ENCODE results near the gene TTLL7. TPM values are rescaled to one million over a fixed set of nuclear protein-coding genes. Genes with fewer than 3 reads are reported as not detected.

TTLL7 gene
- total RNA-seq, 1 donor from 2014 or later, result 7.8 TPM

DNA sequence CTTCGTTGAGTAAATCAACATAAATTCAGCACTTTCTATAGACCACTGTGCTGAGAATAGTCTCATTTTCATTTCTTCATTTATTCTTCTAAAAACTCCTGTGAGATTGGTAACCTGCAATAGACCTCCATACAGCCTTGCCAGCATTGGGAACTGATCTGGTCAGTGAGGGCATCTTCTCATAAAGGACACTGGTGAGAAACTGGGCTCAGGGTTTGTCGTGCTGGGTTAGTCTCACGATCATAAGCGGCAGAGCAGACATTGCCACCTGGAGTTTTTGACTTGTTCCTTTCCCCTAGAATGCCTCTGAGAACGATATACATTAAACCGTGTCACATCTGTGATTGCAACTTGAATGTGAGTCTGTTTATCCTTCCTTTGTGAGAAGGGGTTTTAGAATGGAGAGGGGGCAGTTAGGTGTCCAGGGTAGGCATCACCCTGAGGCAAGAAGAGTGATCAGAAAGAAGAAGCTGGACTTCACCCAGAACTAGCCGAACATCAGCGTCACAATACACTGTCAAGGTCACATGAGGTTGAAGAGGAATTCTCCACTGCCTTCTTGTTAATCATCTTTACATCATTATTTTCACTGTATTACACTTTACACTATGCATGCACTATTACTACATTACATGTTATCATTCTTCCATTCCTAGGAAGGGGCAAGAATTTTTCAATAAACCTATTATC lies 1.4 kb upstream of the TTLL7 start:
- no peak for TF ChIP-seq CTCF (IDR thresholded peaks at IDR 0.05; ENCODE audit: borderline replicate concordance)
- intact Hi-C loops (cut with micrococcal nuclease), result no loop called here
- H3K4me3 ChIP-seq, result no peak overlapping the region
- no peak for DNase-seq
- peaks cover 22% of the 10 kb centered on the region for H3K4me1 ChIP-seq
- H3K9me3 ChIP-seq (replicated peaks), result no peaks in the 10 kb centered on the region
- H3K27ac ChIP-seq (replicated peaks), result no peak overlapping the region
- H3K36me3 ChIP-seq, result no peaks in the 10 kb centered on the region
- H3K27me3 ChIP-seq (ENCODE audit: low read depth), result peaks cover 51% of the 10 kb centered on the region

DNA sequence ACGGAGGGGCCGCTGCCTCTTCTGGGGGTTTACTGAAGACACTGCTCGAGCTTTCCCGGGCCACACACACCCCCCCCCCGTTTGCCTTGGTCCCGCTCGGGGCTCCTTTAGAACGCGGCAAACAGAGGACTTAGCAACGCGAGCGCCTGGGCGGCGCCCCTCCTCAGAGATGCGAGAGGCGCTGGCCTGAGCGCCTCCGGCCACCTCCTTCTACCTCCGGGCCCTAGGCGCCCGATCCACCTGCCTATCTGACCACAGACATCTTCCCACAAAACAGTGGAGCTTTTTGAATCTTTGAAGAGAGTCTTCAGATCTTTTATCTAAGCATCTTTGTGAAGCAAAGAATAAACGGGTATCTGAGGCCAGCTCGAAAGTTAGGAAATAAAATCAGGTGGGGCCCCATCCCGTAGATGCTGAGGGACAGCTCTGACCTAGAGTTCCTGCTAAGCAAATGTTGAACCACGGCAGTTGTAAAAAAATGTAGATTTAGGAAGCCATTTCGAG lies 436 bp upstream of the TTLL7 start:
- peaks cover 22% of the 10 kb centered on the region for H3K4me1 ChIP-seq
- no peak for TF ChIP-seq CTCF (IDR thresholded peaks at IDR 0.05; ENCODE audit: borderline replicate concordance)
- H3K36me3 ChIP-seq, result no peaks in the 10 kb centered on the region
- peak overlapping the region; percentile 91 for H3K4me3 ChIP-seq
- peaks cover 51% of the 10 kb centered on the region for H3K27me3 ChIP-seq (ENCODE audit: low read depth)
- H3K9me3 ChIP-seq (replicated peaks), result no peaks in the 10 kb centered on the region
- H3K27ac ChIP-seq (replicated peaks), result peak overlapping the region; percentile 76
- DNase-seq, result peak; percentile 79
- intact Hi-C loops (cut with micrococcal nuclease), result no loop called here

GRCh38 chr1:83998205-83998497 lies 781 bp downstream of the TTLL7 start:
- Histone ChIP-seq H3K4me3 (peak overlapping the region; percentile 91), H3K4me1 (peaks cover 22% of the 10 kb centered on the region), H3K27ac (replicated peaks) (peak overlapping the region; percentile 76), H3K9me3 (replicated peaks) (no peaks in the 10 kb centered on the region), H3K36me3 (no peaks in the 10 kb centered on the region), H3K27me3 (ENCODE audit: low read depth) (peaks cover 45% of the 10 kb centered on the region)
- DNase-seq, result no peak
- intact Hi-C loops (cut with micrococcal nuclease), result no loop called here
- no peak for TF ChIP-seq CTCF (IDR thresholded peaks at IDR 0.05; ENCODE audit: borderline replicate concordance)

GRCh38 chr1:83997631-83998030 lies 1.3 kb downstream of the TTLL7 start:
- Histone ChIP-seq H3K4me3 (peak overlapping the region; percentile 91), H3K4me1 (peaks cover 22% of the 10 kb centered on the region), H3K27ac (replicated peaks) (no peak overlapping the region), H3K27me3 (ENCODE audit: low read depth) (peaks cover 43% of the 10 kb centered on the region), H3K9me3 (replicated peaks) (no peaks in the 10 kb centered on the region), H3K36me3 (no peaks in the 10 kb centered on the region)
- intact Hi-C loops (cut with micrococcal nuclease), result no loop called here
- no peak for TF ChIP-seq CTCF (IDR thresholded peaks at IDR 0.05; ENCODE audit: borderline replicate concordance)
- no peak for DNase-seq

DNA sequence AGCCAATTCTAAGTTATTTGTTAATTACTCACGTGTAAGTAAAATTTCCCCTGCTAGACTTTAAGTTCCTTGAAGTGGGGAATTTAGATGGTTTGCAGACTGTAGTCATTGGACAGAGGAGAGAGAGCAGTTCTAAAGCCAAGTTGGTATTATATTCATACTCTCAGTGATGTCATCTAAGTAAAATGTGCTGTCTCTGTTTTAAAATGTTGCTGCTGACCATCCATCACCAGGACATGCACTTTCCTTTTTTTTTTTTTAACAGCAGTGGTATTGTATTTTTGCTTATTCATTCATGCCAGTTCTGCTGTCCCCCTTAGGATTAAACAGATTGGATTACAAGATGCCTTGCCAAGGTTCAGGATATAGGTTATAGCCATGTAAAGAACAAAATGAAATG lies 2.3 kb downstream of the TTLL7 start:
- Histone ChIP-seq H3K36me3 (no peaks in the 10 kb centered on the region), H3K4me1 (peaks cover 22% of the 10 kb centered on the region), H3K27me3 (ENCODE audit: low read depth) (peaks cover 33% of the 10 kb centered on the region), H3K27ac (replicated peaks) (no peak overlapping the region), H3K9me3 (replicated peaks) (no peaks in the 10 kb centered on the region), H3K4me3 (no peak overlapping the region)
- TF ChIP-seq CTCF (IDR thresholded peaks at IDR 0.05; ENCODE audit: borderline replicate concordance), result no peak
- intact Hi-C loops (cut with micrococcal nuclease), result no loop called here
- DNase-seq, result no peak

Data from left ventricle myocardium inferior (tissue), 1 donor.